HepG2 (cell line): ENCODE data around the gene GAREM1. TPM values are rescaled to one million over a fixed set of nuclear protein-coding genes. Genes with fewer than 3 reads are reported as not detected.

ENCODE experiments used
- KLF9 ChIP-seq: IDR thresholded peaks from 2 replicates; pipeline ENCODE4 v1.6.1; 2016; ENCODE audit warnings: low read depth
- TBX3 ChIP-seq: fragments of 450-650 bp; IDR thresholded peaks from 2 replicates; pipeline ENCODE4 v1.6.1; 2017; ENCODE audit warnings: antibody characterized with exemption, mild to moderate bottlenecking, inconsistent platforms, borderline replicate concordance
- ZNF572 ChIP-seq: sonication (generic); formaldehyde crosslinking; IDR thresholded peaks from 2 replicates; pipeline ENCODE4 v1.5.1; 2020; ENCODE audit warnings: mild to moderate bottlenecking, missing genetic modification reagents
- polyA plus RNA-seq, 8 experiments: library from polyadenylated mRNA; depleted of rRNA in 3 of 8; stranded (reverse) in 7 of 8; unstranded in 1 of 8; fragments of >200 nt; fragmentation: Illumina TruSeq in 4 of 8; extraction: Trizol in 4 of 8; gene quantifications; 2 replicates each; pipeline versions ENCODE4 v1.2.1 to v1.2.3, GENCODE V29; 2011 to 2016; ENCODE audit warnings: low read depth in 4 of 8, missing spikeins in 1 of 8, mixed read lengths in 1 of 8; ENCODE audit not compliant: insufficient read depth in 1 of 8
- total RNA-seq, 5 experiments: library from RNA; depleted of rRNA; stranded (reverse); fragments of >200 nt; fragmentation: Illumina TruSeq; extraction: Trizol; gene quantifications; 2 replicates each; pipeline ENCODE4 v1.2.3, GENCODE V29; 2016; ENCODE audit warnings: low read depth in 1 of 5
- TF ChIP-seq, protein P1 (sequence below): sonication (generic); formaldehyde crosslinking; IDR thresholded peaks from 2 replicates; pipeline ENCODE4 v1.5.0; 2020; ENCODE audit warnings: mild to moderate bottlenecking, missing genetic modification reagents, borderline replicate concordance
- TF ChIP-seq, protein P2 (sequence below): sonication (generic); formaldehyde crosslinking; IDR thresholded peaks from 2 replicates; pipeline ENCODE4 v1.8.1; 2023; ENCODE audit warnings: mild to moderate bottlenecking, missing genetic modification reagents
- TF ChIP-seq, protein P3 (sequence below): sonication (generic); formaldehyde crosslinking; IDR thresholded peaks from 2 replicates; pipeline ENCODE4 v1.4.0; 2020; ENCODE audit warnings: missing genetic modification reagents

GAREM1 gene
- total and polyA plus RNA-seq, 2 of the 13 experiments (the other 11 are each of a cell fraction or from before 2014, with no cell fraction given), result 2.5 to 2.9 TPM

DNA sequence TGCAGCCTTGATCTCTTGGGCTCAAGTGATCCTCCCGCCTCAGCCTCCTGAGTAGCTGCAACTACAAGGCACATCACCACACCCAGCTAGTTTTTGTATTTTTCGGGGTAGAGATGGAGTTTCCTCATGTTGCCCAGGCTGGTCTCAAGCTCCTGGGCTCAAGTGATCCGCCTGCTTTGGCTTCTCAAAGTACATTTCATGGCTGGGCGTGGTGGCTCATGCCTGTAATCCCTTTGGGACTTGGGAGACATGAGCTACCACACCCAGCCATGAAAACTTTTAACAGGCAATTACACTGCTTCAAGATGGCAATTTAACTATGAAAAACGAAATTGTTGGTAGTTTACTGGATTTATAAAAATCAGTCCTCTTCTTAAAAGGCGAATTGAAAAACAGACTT, 211.1 kb downstream of the GAREM1 start (continued):
- TF ChIP-seq, protein P1, sequence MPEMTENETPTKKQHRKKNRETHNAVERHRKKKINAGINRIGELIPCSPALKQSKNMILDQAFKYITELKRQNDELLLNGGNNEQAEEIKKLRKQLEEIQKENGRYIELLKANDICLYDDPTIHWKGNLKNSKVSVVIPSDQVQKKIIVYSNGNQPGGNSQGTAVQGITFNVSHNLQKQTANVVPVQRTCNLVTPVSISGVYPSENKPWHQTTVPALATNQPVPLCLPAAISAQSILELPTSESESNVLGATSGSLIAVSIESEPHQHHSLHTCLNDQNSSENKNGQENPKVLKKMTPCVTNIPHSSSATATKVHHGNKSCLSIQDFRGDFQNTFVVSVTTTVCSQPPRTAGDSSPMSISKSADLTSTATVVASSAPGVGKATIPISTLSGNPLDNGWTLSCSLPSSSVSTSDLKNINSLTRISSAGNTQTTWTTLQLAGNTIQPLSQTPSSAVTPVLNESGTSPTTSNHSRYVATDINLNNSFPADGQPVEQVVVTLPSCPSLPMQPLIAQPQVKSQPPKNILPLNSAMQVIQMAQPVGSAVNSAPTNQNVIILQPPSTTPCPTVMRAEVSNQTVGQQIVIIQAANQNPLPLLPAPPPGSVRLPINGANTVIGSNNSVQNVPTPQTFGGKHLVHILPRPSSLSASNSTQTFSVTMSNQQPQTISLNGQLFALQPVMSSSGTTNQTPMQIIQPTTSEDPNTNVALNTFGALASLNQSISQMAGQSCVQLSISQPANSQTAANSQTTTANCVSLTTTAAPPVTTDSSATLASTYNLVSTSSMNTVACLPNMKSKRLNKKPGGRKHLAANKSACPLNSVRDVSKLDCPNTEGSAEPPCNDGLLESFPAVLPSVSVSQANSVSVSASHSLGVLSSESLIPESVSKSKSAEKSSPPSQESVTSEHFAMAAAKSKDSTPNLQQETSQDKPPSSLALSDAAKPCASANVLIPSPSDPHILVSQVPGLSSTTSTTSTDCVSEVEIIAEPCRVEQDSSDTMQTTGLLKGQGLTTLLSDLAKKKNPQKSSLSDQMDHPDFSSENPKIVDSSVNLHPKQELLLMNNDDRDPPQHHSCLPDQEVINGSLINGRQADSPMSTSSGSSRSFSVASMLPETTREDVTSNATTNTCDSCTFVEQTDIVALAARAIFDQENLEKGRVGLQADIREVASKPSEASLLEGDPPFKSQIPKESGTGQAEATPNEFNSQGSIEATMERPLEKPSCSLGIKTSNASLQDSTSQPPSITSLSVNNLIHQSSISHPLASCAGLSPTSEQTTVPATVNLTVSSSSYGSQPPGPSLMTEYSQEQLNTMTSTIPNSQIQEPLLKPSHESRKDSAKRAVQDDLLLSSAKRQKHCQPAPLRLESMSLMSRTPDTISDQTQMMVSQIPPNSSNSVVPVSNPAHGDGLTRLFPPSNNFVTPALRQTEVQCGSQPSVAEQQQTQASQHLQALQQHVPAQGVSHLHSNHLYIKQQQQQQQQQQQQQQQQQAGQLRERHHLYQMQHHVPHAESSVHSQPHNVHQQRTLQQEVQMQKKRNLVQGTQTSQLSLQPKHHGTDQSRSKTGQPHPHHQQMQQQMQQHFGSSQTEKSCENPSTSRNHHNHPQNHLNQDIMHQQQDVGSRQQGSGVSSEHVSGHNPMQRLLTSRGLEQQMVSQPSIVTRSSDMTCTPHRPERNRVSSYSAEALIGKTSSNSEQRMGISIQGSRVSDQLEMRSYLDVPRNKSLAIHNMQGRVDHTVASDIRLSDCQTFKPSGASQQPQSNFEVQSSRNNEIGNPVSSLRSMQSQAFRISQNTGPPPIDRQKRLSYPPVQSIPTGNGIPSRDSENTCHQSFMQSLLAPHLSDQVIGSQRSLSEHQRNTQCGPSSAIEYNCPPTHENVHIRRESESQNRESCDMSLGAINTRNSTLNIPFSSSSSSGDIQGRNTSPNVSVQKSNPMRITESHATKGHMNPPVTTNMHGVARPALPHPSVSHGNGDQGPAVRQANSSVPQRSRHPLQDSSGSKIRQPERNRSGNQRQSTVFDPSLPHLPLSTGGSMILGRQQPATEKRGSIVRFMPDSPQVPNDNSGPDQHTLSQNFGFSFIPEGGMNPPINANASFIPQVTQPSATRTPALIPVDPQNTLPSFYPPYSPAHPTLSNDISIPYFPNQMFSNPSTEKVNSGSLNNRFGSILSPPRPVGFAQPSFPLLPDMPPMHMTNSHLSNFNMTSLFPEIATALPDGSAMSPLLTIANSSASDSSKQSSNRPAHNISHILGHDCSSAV (CRISPR knock-in tag), result no peak
- TF ChIP-seq ZNF572 (CRISPR knock-in tag) (no peak), KLF9 (CRISPR knock-in tag) (no peak), TBX3 (no peak)
- TF ChIP-seq, protein P2, sequence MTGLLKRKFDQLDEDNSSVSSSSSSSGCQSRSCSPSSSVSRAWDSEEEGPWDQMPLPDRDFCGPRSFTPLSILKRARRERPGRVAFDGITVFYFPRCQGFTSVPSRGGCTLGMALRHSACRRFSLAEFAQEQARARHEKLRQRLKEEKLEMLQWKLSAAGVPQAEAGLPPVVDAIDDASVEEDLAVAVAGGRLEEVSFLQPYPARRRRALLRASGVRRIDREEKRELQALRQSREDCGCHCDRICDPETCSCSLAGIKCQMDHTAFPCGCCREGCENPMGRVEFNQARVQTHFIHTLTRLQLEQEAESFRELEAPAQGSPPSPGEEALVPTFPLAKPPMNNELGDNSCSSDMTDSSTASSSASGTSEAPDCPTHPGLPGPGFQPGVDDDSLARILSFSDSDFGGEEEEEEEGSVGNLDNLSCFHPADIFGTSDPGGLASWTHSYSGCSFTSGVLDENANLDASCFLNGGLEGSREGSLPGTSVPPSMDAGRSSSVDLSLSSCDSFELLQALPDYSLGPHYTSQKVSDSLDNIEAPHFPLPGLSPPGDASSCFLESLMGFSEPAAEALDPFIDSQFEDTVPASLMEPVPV (CRISPR knock-in tag), result no peak
- TF ChIP-seq, protein P3, sequence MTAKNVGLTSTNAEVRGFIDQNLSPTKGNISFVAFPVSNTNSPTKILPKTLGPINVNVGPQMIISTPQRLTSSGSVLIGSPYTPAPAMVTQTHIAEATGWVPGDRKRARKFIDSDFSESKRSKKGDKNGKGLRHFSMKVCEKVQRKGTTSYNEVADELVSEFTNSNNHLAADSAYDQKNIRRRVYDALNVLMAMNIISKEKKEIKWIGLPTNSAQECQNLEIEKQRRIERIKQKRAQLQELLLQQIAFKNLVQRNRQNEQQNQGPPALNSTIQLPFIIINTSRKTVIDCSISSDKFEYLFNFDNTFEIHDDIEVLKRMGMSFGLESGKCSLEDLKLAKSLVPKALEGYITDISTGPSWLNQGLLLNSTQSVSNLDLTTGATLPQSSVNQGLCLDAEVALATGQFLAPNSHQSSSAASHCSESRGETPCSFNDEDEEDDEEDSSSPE (CRISPR knock-in tag), result no peak
